ENCODE results near the gene RFPL3.
"Not testable (repeated sequence)": the region's sequence is repeated elsewhere in the genome, so short reads cannot be mapped to it uniquely, and the experiment has no call there.

The RFPL3 gene

GRCh38 chr22:32331236-32331917 lies 26.3 kb upstream of the RFPL3 start:
- DNase-seq (ENCODE audit: low read depth in 2 of 2): no peak

DNA sequence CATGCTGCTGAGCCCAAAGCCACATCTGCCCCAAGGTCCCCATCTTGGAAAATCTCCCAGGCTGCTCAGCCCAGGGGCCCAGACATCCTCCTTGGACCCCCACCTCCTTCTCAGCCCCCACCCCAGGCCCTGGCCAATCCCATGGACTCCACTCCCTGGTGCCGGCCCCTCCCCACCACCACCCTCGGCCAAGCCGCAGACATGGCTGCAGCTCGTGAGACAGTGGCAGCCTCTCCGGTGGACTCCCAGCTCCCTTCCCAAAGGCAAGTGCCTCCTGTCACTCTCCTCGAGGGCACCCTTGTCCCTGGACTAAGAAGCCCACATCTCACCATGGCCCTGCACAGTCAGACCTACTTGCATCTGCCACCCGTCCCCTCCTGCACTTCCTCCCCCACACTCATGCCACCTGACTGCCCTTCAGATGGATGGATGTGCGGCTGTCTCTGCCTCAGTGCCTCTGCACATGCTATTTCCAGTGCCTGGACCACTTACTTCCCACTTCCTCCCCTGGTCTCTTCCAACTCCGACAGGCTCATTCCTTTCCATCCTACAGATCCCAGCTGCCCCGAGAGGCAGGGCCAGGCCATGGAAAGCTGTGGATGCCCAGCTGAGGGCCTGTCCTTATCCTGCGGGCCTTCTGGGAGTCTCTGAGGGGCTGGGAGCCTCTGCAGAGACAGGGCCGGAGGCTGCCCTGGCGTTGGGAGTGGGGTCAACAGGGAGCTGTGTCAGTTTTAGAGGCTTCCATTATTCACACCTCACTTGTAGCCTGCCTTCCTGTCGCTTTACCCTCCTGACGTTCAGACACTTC lies 25.5 kb upstream of the RFPL3 start:
- no peak for DNase-seq (ENCODE audit: low read depth in 2 of 2)

DNA sequence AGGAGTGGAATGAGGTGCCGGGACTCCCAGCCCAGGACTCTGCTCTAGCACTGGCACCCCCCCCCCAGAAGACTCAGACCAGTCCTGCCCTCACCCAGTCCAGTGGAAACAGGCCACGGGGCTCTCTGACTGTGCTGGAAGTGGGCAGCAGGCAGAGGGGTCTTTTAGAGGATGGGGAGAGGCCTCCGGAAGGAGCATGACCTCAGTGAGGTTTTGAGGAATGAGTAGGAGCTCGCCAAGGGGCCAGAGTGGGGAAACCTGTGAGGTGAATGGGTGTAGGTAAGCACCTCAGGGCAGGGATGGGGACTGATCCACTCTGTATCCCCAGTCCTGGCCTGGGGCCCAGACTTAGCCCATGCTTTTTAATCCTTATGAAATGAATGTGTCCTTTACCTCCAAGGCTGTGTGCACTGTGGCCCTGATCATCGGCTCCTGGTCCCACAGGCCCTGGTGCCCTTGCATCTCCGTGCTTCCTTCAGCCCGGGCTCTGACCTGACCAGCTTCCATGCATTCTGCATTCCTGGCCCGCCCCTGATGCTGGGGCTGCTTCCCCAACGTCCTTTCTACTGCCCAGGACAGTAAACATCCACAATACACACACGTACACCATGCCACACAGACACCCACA lies 24.4 kb upstream of the RFPL3 start:
- no peak for DNase-seq (ENCODE audit: low read depth in 2 of 2)

DNA sequence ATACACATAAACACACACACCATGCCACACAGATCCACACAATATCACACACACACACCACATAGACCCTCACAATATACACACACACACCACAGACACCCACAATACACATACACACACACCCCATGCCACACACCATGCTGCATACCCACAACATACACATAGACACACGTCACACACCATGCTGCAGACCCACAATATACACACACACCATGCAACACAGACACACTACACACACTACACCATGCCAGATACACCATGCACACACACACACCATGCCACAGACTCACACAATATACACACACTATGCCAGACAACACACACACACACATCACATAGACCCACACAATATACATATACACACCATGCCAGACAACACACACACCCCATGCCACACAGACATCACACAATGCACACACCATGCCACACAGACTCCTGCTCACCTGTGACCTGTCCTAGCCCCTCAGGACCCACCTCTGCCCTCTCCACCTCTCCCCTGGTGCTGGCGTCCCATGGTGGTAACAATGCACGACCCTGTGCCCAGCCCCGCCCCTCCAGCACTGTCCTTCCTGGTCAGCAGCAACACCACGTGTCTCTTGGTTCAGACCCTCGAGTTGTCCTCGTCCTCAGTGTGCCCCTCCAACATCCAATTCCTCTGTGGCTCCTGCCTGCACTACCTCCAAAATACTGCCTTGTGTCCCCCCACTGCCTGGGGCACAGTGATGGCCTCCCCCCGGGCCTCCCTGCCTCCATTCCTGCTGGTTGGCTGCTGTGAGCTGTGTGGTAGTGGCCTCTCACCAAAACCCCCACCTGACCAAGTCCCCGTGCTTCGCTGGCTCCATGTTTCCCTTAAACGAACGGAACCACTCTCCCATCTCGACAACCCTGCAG lies 23.7 kb upstream of the RFPL3 start:
- no peak for DNase-seq (ENCODE audit: low read depth in 2 of 2)

- DNase-seq (ENCODE audit: low read depth in 2 of 2): no peak
These were observed 22.9 kb upstream of the RFPL3 start for GRCh38 chr22:32334660-32335365.

GRCh38 chr22:32335471-32335870 lies 22.2 kb upstream of the RFPL3 start:
- no peak for DNase-seq (ENCODE audit: low read depth in 2 of 2)

DNA sequence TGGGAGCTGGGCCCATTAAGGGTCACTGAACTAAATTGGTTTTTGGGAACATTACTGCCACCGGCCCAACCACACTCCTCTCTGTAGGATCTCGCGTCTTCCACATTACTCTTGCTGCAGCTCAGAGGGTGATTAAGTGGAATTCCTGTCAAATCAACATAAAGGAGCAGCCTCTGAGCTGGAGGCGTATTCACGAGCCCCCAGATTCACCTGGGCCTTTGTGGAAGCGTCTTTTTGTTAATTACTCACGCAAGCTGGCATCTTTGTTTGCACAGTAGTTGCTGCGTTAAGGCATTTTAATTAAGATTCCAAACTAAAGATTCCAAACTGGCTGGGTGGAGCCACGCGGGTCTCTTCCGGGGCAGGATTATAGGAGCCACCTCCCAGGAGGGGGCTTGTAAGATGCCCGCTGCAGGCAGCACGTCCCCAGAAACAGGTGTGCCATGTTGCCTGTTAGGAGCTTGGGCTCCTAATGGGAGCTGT lies 21.5 kb upstream of the RFPL3 start:
- DNase-seq (ENCODE audit: low read depth in 2 of 2): no peak

GRCh38 chr22:32336771-32337424 lies 20.8 kb upstream of the RFPL3 start:
- DNase-seq (ENCODE audit: low read depth in 2 of 2): no peak

DNA sequence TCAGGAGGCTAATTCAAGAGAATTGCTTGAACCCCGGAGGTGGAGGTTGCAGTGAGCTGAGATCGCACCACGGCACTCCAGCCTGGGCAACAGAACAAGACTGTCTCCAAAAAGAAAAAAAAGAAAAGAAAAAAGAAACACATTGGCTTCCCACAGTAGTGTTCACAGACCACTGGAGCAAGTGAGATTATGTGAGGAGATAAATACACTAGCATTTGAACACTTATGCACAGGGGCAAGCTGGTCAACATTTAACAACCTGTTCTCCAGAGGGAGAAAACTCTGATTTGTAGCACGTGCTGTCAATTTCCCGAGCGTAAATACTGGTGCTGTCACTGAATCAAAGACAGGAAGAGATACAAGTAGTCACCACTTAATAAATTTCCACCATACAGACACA lies 20.2 kb upstream of the RFPL3 start:
- not testable (repeated sequence) for DNase-seq (ENCODE audit: low read depth in 2 of 2)

DNA sequence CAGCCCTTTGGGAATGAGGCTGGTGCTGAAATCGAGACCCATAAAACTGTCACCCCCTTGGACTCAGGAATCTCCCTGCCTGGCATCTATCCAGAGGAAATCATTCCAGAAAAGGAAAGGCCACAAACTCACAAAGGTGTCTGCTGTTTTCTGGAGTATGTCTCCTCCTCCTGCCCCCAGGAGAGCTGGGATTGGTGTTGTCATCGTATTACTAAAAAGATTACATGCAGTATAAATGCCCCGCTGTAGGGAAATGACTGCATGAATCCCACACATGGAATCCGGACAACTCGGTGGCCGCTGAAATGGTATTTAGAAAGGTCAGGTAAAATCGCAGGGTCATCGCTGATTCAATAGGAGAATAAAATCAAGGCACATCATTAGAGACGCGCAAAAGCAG lies 18.9 kb upstream of the RFPL3 start:
- no peak for DNase-seq (ENCODE audit: low read depth in 2 of 2)

DNA sequence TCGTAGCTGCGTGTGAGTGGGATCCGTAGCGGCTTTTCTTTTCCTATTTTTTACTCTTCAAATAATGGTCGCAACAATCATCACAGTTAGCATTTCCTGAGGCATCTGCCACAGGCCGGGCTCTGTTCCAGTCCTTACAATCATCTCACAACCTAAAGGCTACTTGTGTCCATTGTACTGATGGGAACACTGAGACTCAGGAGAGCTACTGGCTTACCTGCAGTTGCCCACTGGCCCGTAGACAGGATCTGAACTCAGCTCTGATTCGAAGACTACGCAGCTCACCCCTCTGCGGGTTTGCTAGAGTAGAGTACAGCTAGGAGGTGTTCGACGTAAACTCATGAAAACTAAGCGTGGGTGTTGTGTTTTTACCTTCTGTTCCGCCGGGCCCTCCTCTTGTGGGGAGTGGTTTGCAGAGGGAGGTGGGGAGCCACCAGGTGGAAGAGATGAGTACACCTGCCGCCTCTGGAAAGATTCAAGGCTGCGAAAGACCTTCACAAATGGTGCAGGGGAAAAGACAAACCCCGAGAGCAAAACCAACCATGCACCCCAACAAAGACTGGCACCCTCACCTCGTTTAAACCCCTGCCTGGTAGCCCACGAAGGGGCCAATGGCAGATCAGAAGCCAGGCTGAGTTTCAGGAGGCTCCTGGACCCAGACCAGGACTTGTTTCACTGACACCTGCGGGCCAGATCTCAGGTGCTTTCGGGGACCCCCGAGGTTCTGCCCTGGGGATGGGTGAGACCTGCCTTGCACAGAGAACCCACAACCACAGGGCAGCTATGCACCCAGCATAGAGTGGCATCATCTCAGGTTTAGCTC lies 18.3 kb upstream of the RFPL3 start:
- DNase-seq (ENCODE audit: low read depth in 2 of 2): no peak

GRCh38 chr22:32340411-32340810 lies 17.3 kb upstream of the RFPL3 start:
- no peak for DNase-seq (ENCODE audit: low read depth in 2 of 2)

DNA sequence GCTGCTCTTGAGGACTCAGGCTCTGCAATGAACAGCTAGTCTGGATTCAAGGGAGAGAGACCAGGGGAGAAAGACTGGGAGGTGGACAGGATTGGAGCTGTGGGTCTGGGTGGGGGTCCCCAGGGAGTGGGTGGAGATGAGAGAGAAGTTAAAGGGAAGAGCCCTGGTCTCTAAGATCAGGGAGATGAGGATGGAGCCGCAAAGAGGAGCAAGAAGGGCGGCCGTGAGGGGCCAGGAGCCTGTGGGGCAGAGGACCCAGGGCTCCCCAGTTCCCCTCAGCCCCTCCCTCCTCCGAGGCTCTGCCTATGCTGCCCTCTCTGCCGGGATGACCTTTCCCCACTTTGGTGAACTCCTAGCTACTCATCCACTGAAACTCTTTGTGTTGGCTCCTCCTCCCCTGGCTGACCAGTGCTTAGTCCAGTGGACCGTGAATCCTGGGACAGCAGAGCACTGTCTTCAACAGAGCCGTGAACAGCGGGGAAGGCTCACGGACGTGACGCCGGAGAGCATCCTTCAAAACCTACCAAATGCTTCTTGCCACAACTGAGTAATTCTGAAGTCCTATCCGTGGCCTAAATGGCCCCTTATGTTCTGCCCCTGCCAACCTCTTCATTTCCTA lies 16.4 kb upstream of the RFPL3 start:
- DNase-seq (ENCODE audit: low read depth in 2 of 2): no peak

DNA sequence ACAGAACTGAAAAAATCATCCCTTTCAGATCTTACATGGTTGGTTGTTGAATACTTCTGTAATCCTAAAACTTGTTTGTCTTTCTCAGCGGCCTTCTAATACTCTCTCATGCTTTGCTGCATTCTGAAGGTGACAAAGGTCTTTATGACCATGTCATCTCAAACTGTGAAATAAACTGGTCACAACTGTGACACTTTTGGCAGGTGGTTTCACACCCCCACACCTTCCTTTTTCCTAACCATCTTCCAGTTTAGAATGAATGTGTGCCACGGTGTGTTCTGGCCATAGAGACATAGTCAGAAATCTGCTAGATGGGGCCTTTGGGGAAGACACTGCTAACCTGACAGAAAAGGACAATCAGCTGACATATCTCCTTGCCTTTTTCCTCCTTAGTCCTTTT lies 14.7 kb upstream of the RFPL3 start:
- no peak for DNase-seq (ENCODE audit: low read depth in 2 of 2)

DNA sequence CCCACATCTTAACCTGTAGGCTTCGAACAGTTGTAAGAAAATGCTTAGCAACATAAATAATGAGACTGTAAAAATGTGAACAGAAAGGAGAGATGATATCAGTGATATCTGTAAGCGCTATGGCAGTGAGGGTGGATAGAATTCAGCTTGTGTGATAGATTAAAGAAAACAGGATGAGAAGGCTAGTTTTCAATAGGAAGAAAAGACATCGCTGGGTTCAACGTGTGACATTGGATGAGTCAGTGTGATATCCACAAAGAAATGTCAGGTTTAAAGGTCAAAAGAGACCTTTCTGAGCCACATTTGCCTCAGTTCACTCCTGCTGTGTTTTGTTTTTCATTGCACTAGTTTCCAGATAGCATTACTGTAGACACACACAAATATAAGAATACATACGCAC lies 13.7 kb upstream of the RFPL3 start:
- DNase-seq (ENCODE audit: low read depth in 2 of 2): no peak

GRCh38 chr22:32348031-32348611 lies 9.5 kb upstream of the RFPL3 start:
- DNase-seq (ENCODE audit: low read depth in 2 of 2): no peak

GRCh38 chr22:32351875-32352274 lies 5.8 kb upstream of the RFPL3 start:
- not testable (repeated sequence) for DNase-seq (ENCODE audit: low read depth in 2 of 2)

GRCh38 chr22:32352681-32353080 lies 5.0 kb upstream of the RFPL3 start:
- no peak for DNase-seq (ENCODE audit: low read depth in 2 of 2)

GRCh38 chr22:32353292-32353691 lies 4.4 kb upstream of the RFPL3 start:
- no peak for DNase-seq (ENCODE audit: low read depth in 2 of 2)

Measured in stimulated activated CD4-positive, alpha-beta T cell treated with anti-CD3 and anti-CD28 coated beads, Interleukin-1b, Interleukin-23, amount 100 ng/mL, for 4 hours (primary cell).